Measurements from ENCODE around the gene QPRT.

GRCh38 chr16:29726845-29727377, 47.9 kb downstream of the QPRT start:
- TF ChIP-seq CTCF (IDR thresholded peaks at IDR 0.05) (no peak), POLR2A (IDR thresholded peaks at IDR 0.05) (no peak)

All from uterus (tissue), 2 donors.